GM12878 (cell line): ENCODE measurements around the gene PITPNC1. TPM values are rescaled to one million over a fixed set of nuclear protein-coding genes. Genes with fewer than 3 reads are reported as not detected.

ENCODE experiments used
- ATAC-seq: fragments of 200-7000 bp; cut with Tn5 transposase; 3 replicates; pipeline ENCODE4 v1.9.1; 2020; ENCODE audit warnings: mild to moderate bottlenecking, moderate library complexity
- BruUV-seq: library from RNA; stranded (reverse); fragments of 400-500 nt; replicated peaks from 2 replicates; lab custom pipeline; 2021; lab: Mats Ljungman, UMichigan
- CTCF ChIA-PET: fragments of 300-600 bp; sonication (Branson Sonifier 250); formaldehyde crosslinking; extraction: SDS; loops from one replicate; lab custom pipeline; 2021; ENCODE audit warnings: inconsistent platforms; lab: Yijun Ruan, JAX
- POLR2A ChIA-PET: fragments of 350-600 bp; formaldehyde crosslinking; extraction: SDS; loops from one replicate; lab custom pipeline; 2021; ENCODE audit warnings: inconsistent platforms; lab: Charles Lee
- RAD21 ChIA-PET: fragments of 300-600 bp; sonication (Branson Sonifier 250); formaldehyde crosslinking; loops from one replicate; lab custom pipeline; 2023; ENCODE audit warnings: antibody characterized with exemption; ENCODE audit not compliant: unreplicated experiment; lab: Charles Lee
- SMC1A ChIA-PET: fragments of 300-600 bp; sonication (Branson Sonifier 250); formaldehyde crosslinking; loops from one replicate; lab custom pipeline; 2023; ENCODE audit not compliant: unreplicated experiment, uncharacterized antibody; lab: Charles Lee
- DNase-seq: peaks from one replicate; pipeline ENCODE4 v3.0.0-alpha.2; 2011; ENCODE audit warnings: low read depth, low spot score
- FAIRE-seq: peaks from 3 replicates; lab custom pipeline; 2011; peaks lifted over from hg19 to GRCh38; lab: Jason Lieb, UNC
- H2AFZ ChIP-seq: 2 replicates; pipeline ENCODE4 v1.6.0; 2011; ENCODE audit warnings: low read depth, low read length, control low read depth; ENCODE audit not compliant: control insufficient read depth
- H3K27ac ChIP-seq: 2 replicates; pipeline ENCODE4 v1.5.1; 2011; ENCODE audit warnings: control low read depth; ENCODE audit not compliant: control insufficient read depth, insufficient read depth
- H3K27me3 ChIP-seq, 2 experiments: replicated peaks in 1 of 2; 2 replicates each; pipeline versions ENCODE4 v1.6.0 to v1.6.1; 2011; ENCODE audit warnings: low read length in 1 of 2; ENCODE audit not compliant: control insufficient read depth in 2 of 2, insufficient read depth in 2 of 2
- H3K36me3 ChIP-seq, 2 experiments: 2 replicates each; pipeline ENCODE4 v1.5.1; 2011; ENCODE audit warnings: low read length in 1 of 2; ENCODE audit not compliant: control insufficient read depth in 2 of 2, insufficient read depth in 2 of 2
- H3K4me1 ChIP-seq: 2 replicates; pipeline ENCODE4 v1.6.1; 2011; ENCODE audit warnings: mild to moderate bottlenecking, low read length, moderate library complexity, mixed read lengths; ENCODE audit not compliant: control insufficient read depth, insufficient read depth
- H3K4me2 ChIP-seq: 2 replicates; pipeline ENCODE4 v1.6.0; 2011; ENCODE audit warnings: control low read depth; ENCODE audit not compliant: control insufficient read depth, insufficient read depth
- H3K4me3 ChIP-seq: fragments of 200-600 bp; sonication (generic); 2 replicates; pipeline ENCODE4 v1.5.1; 2016
- H3K79me2 ChIP-seq: 2 replicates; pipeline ENCODE4 v1.6.0; 2011; ENCODE audit warnings: low read length; ENCODE audit not compliant: control insufficient read depth, insufficient read depth
- H3K9ac ChIP-seq: 2 replicates; pipeline ENCODE4 v1.8.0; 2011; ENCODE audit warnings: low read length, control low read depth, mixed read lengths; ENCODE audit not compliant: control insufficient read depth, insufficient read depth
- H3K9me3 ChIP-seq: replicated peaks from 3 replicates; pipeline ENCODE4 v1.5.1; 2011; ENCODE audit warnings: mild to moderate bottlenecking, low read length; ENCODE audit not compliant: control insufficient read depth, insufficient read depth
- H4K20me1 ChIP-seq: 2 replicates; pipeline ENCODE4 v1.6.0; 2011; ENCODE audit not compliant: control insufficient read depth, insufficient read depth
- ASH2L ChIP-seq: fragments of 300-600, 200-600 bp; sonication (generic); IDR thresholded peaks from 2 replicates; pipeline ENCODE4 v1.6.1; 2017; ENCODE audit warnings: low read depth, mild to moderate bottlenecking, borderline replicate concordance
- BHLHE40 ChIP-seq, 2 experiments: fragments of 450-650 bp in 1 of 2; IDR thresholded peaks; 2 replicates each; pipeline ENCODE4 v1.6.1; 2011 to 2017; ENCODE audit warnings: low read depth in 2 of 2, borderline replicate concordance in 1 of 2, improper control_type of control experiment in 1 of 2, low read length in 1 of 2, mild to moderate bottlenecking in 1 of 2
- DPF2 ChIP-seq: fragments of 450-650 bp; IDR thresholded peaks from 2 replicates; pipeline ENCODE4 v1.6.1; 2017; ENCODE audit warnings: mild to moderate bottlenecking
- GABPA ChIP-seq: IDR thresholded peaks from 2 replicates; pipeline ENCODE4 v1.6.1; 2014; ENCODE audit warnings: antibody characterized with exemption, low read depth, mild to moderate bottlenecking, inconsistent platforms
- GATAD2B ChIP-seq: fragments of 450-650 bp; conservative IDR thresholded peaks from 2 replicates; pipeline ENCODE4 v1.6.1; 2017; ENCODE audit warnings: low read depth, mild to moderate bottlenecking, moderate library complexity
- HDAC2 ChIP-seq: fragments of 200-600 bp; sonication (generic); IDR thresholded peaks from 2 replicates; pipeline ENCODE4 v1.6.1; 2017
- HDGF ChIP-seq: fragments of 450-650 bp; IDR thresholded peaks from 2 replicates; pipeline ENCODE4 v1.6.1; 2016; ENCODE audit warnings: antibody characterized with exemption
- KLF5 ChIP-seq: fragments of 450-650 bp; IDR thresholded peaks from 2 replicates; pipeline ENCODE4 v1.6.1; 2014; ENCODE audit warnings: mild to moderate bottlenecking; ENCODE audit not compliant: partially characterized antibody
- LARP7 ChIP-seq: fragments of 450-650 bp; IDR thresholded peaks from 2 replicates; pipeline ENCODE4 v1.6.1; 2017; ENCODE audit warnings: mild to moderate bottlenecking
- MTA3 ChIP-seq: IDR thresholded peaks from 2 replicates; pipeline ENCODE4 v1.6.1; 2012; ENCODE audit warnings: low read length, inconsistent platforms, borderline replicate concordance
- SIX5 ChIP-seq: IDR thresholded peaks from 2 replicates; pipeline ENCODE4 v1.6.1; 2011; ENCODE audit warnings: mild to moderate bottlenecking, low read depth, low read length, moderate library complexity; ENCODE audit not compliant: severe bottlenecking
- SMC3 ChIP-seq: IDR thresholded peaks from 2 replicates; pipeline ENCODE4 v1.6.1; 2011; ENCODE audit warnings: low read length, improper control_type of control experiment, borderline replicate concordance
- ZNF384 ChIP-seq: IDR thresholded peaks from 2 replicates; pipeline ENCODE4 v1.6.1; 2012; ENCODE audit warnings: low read depth, mild to moderate bottlenecking, low read length, improper control_type of control experiment, borderline replicate concordance
- ZNF622 ChIP-seq: fragments of 450-650 bp; IDR thresholded peaks from 2 replicates; pipeline ENCODE4 v1.6.1; 2017; ENCODE audit warnings: mild to moderate bottlenecking, inconsistent platforms
- WGBS: methylation state at CpG from one replicate; pipeline ENCODE4 v1.1.6; 2016; ENCODE audit warnings: low lambda C conversion rate; ENCODE audit not compliant: insufficient replicate concordance, insufficient coverage; ENCODE audit errors: missing lambda C conversion rate; 5-methylcytosine and 5-hydroxymethylcytosine counted together
- in situ Hi-C: fragments of 300-500 bp; cut with MboI; formaldehyde crosslinking; loops from 9 replicates; pipeline ENCODE4 v1.14.3; 2018; ENCODE audit warnings: mixed read lengths
- intact Hi-C: fragments of 100-400 bp; cut with micrococcal nuclease; formaldehyde crosslinking; loops from one replicate; pipeline ENCODE4 v1.14.2; 2022; ENCODE audit not compliant: unreplicated experiment
- polyA plus RNA-seq, 11 experiments: library from polyadenylated mRNA; depleted of rRNA in 4 of 11; unstranded in 6 of 11; stranded (reverse) in 5 of 11; fragments of >200 nt; fragmentation: Nextera tagmentation in 4 of 11; fragmentation: Illumina TruSeq in 1 of 11; extraction: Ambion mirVana in 4 of 11; extraction: Trizol in 1 of 11; gene quantifications; 1 replicate in 1 of 11; 2 replicates in 10 of 11; pipeline versions ENCODE4 v1.2.1 to v1.2.3, GENCODE V29; 2011 to 2016; ENCODE audit warnings: inconsistent platforms in 2 of 11, missing spikeins in 2 of 11, low read depth in 1 of 11
- total RNA-seq, 4 experiments: library from RNA; depleted of rRNA in 3 of 4; stranded (reverse); fragments of >200 nt in 3 of 4; fragmentation: Illumina TruSeq in 1 of 4; extraction: Trizol in 1 of 4; gene quantifications; 2 replicates each; pipeline versions ENCODE4 v1.2.1 to v1.2.3, GENCODE V29; 2013 to 2021
- TF ChIP-seq, protein P1 (sequence below): IDR thresholded peaks from 2 replicates; pipeline ENCODE4 v1.6.1; 2012; ENCODE audit warnings: mild to moderate bottlenecking, low read depth, low read length
- TF ChIP-seq, protein P2 (sequence below): IDR thresholded peaks from 2 replicates; pipeline ENCODE4 v1.6.1; 2011; ENCODE audit warnings: low read depth, mild to moderate bottlenecking, low read length, moderate library complexity, borderline replicate concordance; ENCODE audit errors: extremely low read depth
- TF ChIP-seq, protein P3 (sequence below): fragments of 450-650 bp; IDR thresholded peaks from 2 replicates; pipeline ENCODE4 v1.6.1; 2016; ENCODE audit warnings: mild to moderate bottlenecking
- TF ChIP-seq, protein P4 (sequence below): IDR thresholded peaks from 2 replicates; pipeline ENCODE4 v1.6.1; 2011; ENCODE audit warnings: low read depth, low read length, improper control_type of control experiment, borderline replicate concordance

Gene PITPNC1
- total and polyA plus RNA-seq, 10 of the 15 experiments (the other 5 are each of a cell fraction or from before 2014, with no cell fraction given): 12.2 to 62.4 (median 47.3) TPM

DNA sequence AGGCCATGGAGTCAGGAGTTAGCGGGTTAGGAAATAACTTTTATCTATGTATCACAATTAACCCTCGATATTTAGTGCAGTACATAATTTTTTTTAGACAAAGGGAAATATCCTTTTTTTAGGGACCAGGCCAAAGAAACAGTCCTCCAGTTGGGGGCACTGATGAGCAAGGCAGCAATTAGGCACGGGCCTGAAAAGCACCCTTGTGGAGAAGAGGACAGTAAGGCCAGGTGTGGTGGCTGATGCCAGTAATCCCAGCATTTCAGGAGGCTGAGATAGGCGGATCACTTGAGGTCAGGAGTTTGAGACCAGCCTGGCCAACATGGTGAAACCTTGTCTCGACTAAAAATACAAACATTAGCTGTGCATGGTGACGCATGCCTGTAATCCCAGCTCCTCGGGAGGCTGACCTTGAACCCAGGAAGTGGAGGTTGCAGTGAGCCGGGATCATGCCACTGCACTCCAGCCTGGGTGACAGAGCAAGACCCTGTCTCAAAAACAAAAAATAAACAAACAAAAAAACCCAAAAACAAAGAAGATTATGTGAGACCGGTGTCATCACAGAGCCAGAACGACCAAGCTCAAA, 182.4 kb downstream of the PITPNC1 start:
- H4K20me1 ChIP-seq: no peaks in the 10 kb centered on the region
- POLR2A ChIA-PET: interaction anchor here (0.5 to 1.9 kb wide), 5 partner anchors 10 to 201 kb away, joined by 3 to 14 read pairs (median 8); no protein-coding TSS in a partner anchor
- FAIRE-seq: no peak
- no TSS peak for BruUV-seq
- peaks cover 2% of the 10 kb centered on the region; the same call in 1 of the 3 replicates for H3K9me3 ChIP-seq
- H2AFZ ChIP-seq: no peak overlapping the region
- no peak for DNase-seq
- no peaks in the 10 kb centered on the region for H3K27me3 ChIP-seq
- ATAC-seq: peak; percentile 90
- intact Hi-C loops: loop anchor here (1.0 to 2.0 kb wide), 3 partner anchors 44 to 129 kb away; no protein-coding TSS in a partner anchor
- in situ Hi-C loops: no loop called here
- SMC1A ChIA-PET: interaction anchor here (0.6 to 6.0 kb wide), 22 partner anchors 11 to 185 kb away, joined by 3 to 89 read pairs (median 6); no protein-coding TSS in a partner anchor
- no peak overlapping the region for H3K9ac ChIP-seq
- WGBS: 52% methylated on average over 10 of the region's 10 CpGs
- H3K4me2 ChIP-seq: no peak overlapping the region
- peaks cover 1 to 6% of the 10 kb centered on the region in 2 experiments; a peak in 2 of 4 replicates for H3K36me3 ChIP-seq
- H3K27ac ChIP-seq: no peak overlapping the region
- RAD21 ChIA-PET: interaction anchor here (0.6 to 4.1 kb wide), 19 partner anchors 10 to 185 kb away, joined by 3 to 52 read pairs (median 5); no protein-coding TSS in a partner anchor
- no peaks in the 10 kb centered on the region for H3K79me2 ChIP-seq
- CTCF ChIA-PET: interaction anchor here (0.8 to 6.0 kb wide), 33 partner anchors 9 to 221 kb away, joined by 3 to 100 read pairs (median 5); partner anchors contain the start of gene NOL11
- no peak overlapping the region for H3K4me3 ChIP-seq
- H3K4me1 ChIP-seq: peaks cover 5% of the 10 kb centered on the region
- TF ChIP-seq ZNF384: no peak
- TF ChIP-seq KLF5: no peak
- no peak for TF ChIP-seq MTA3
- TF ChIP-seq, protein P1, sequence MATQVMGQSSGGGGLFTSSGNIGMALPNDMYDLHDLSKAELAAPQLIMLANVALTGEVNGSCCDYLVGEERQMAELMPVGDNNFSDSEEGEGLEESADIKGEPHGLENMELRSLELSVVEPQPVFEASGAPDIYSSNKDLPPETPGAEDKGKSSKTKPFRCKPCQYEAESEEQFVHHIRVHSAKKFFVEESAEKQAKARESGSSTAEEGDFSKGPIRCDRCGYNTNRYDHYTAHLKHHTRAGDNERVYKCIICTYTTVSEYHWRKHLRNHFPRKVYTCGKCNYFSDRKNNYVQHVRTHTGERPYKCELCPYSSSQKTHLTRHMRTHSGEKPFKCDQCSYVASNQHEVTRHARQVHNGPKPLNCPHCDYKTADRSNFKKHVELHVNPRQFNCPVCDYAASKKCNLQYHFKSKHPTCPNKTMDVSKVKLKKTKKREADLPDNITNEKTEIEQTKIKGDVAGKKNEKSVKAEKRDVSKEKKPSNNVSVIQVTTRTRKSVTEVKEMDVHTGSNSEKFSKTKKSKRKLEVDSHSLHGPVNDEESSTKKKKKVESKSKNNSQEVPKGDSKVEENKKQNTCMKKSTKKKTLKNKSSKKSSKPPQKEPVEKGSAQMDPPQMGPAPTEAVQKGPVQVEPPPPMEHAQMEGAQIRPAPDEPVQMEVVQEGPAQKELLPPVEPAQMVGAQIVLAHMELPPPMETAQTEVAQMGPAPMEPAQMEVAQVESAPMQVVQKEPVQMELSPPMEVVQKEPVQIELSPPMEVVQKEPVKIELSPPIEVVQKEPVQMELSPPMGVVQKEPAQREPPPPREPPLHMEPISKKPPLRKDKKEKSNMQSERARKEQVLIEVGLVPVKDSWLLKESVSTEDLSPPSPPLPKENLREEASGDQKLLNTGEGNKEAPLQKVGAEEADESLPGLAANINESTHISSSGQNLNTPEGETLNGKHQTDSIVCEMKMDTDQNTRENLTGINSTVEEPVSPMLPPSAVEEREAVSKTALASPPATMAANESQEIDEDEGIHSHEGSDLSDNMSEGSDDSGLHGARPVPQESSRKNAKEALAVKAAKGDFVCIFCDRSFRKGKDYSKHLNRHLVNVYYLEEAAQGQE: no peak
- TF ChIP-seq LARP7: no peak
- no peak for TF ChIP-seq GATAD2B
- TF ChIP-seq ASH2L: no peak
- no peak for TF ChIP-seq DPF2
- TF ChIP-seq SMC3: peak; percentile 67; the same call in 1 of the 2 replicates
- peak; percentile 29 to 73; a peak in 1 of 4 replicates for TF ChIP-seq BHLHE40 (IDR thresholded peaks at IDR 0.05; ENCODE audit: borderline replicate concordance in 1 of 2, low read depth in 2 of 2, low read length in 1 of 2)
- TF ChIP-seq, protein P2, sequence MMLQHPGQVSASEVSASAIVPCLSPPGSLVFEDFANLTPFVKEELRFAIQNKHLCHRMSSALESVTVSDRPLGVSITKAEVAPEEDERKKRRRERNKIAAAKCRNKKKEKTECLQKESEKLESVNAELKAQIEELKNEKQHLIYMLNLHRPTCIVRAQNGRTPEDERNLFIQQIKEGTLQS: no peak
- TF ChIP-seq SIX5: no peak
- TF ChIP-seq GABPA: no peak
- no peak for TF ChIP-seq HDAC2
- TF ChIP-seq, protein P3, sequence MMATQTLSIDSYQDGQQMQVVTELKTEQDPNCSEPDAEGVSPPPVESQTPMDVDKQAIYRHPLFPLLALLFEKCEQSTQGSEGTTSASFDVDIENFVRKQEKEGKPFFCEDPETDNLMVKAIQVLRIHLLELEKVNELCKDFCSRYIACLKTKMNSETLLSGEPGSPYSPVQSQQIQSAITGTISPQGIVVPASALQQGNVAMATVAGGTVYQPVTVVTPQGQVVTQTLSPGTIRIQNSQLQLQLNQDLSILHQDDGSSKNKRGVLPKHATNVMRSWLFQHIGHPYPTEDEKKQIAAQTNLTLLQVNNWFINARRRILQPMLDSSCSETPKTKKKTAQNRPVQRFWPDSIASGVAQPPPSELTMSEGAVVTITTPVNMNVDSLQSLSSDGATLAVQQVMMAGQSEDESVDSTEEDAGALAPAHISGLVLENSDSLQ: no peak
- TF ChIP-seq ZNF622: no peak
- peak; percentile 47; the same call in 1 of the 2 replicates for TF ChIP-seq HDGF
- TF ChIP-seq, protein P4, sequence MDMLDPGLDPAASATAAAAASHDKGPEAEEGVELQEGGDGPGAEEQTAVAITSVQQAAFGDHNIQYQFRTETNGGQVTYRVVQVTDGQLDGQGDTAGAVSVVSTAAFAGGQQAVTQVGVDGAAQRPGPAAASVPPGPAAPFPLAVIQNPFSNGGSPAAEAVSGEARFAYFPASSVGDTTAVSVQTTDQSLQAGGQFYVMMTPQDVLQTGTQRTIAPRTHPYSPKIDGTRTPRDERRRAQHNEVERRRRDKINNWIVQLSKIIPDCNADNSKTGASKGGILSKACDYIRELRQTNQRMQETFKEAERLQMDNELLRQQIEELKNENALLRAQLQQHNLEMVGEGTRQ: no peak
